Hepatocyte (in vitro differentiated cells): ENCODE measurements around the gene IMMP2L. TPM values are rescaled to one million over a fixed set of nuclear protein-coding genes. Genes with fewer than 3 reads are reported as not detected.

ENCODE experiments used
- DNase-seq: peaks from one replicate; pipeline ENCODE4 v3.0.0-alpha.2; 2016; ENCODE audit warnings: low spot score
- H2AFZ ChIP-seq: fragments of 200-600 bp; sonication (generic); 2 replicates; pipeline ENCODE4 v1.6.0; 2016; ENCODE audit warnings: antibody characterized with exemption, mild to moderate bottlenecking
- H3K27ac ChIP-seq: fragments of 200-600 bp; sonication (generic); 2 replicates; pipeline ENCODE4 v1.5.1; 2016; ENCODE audit warnings: mild to moderate bottlenecking
- H3K27me3 ChIP-seq: fragments of 200-600 bp; sonication (generic); 2 replicates; pipeline ENCODE4 v1.6.1; 2016
- H3K36me3 ChIP-seq: fragments of 200-600 bp; sonication (generic); replicated peaks from 2 replicates; pipeline ENCODE4 v1.5.1; 2016; ENCODE audit warnings: low read depth; ENCODE audit not compliant: insufficient read depth
- H3K4me1 ChIP-seq: fragments of 200-600 bp; sonication (generic); 2 replicates; pipeline ENCODE4 v1.5.1; 2016; ENCODE audit warnings: mild to moderate bottlenecking, moderate library complexity; ENCODE audit not compliant: insufficient read depth
- H3K4me2 ChIP-seq: fragments of 200-600 bp; sonication (generic); 2 replicates; pipeline ENCODE4 v1.6.0; 2016
- H3K4me3 ChIP-seq: fragments of 200-600 bp; sonication (generic); 2 replicates; pipeline ENCODE4 v1.5.1; 2016; ENCODE audit warnings: mild to moderate bottlenecking
- H3K79me2 ChIP-seq: fragments of 200-600 bp; sonication (generic); 2 replicates; pipeline ENCODE4 v1.6.0; 2017; ENCODE audit warnings: mild to moderate bottlenecking
- H3K9me2 ChIP-seq: fragments of 200-600 bp; sonication (generic); replicated peaks from 2 replicates; pipeline ENCODE4 v1.6.0; 2017; ENCODE audit warnings: mild to moderate bottlenecking; ENCODE audit not compliant: insufficient read depth
- H3K9me3 ChIP-seq: fragments of 200-600 bp; sonication (generic); 2 replicates; pipeline ENCODE4 v1.5.1; 2016; ENCODE audit warnings: low read depth, mild to moderate bottlenecking
- H4K20me1 ChIP-seq: fragments of 200-600 bp; sonication (generic); 2 replicates; pipeline ENCODE4 v1.6.0; 2016; ENCODE audit warnings: mild to moderate bottlenecking; ENCODE audit not compliant: insufficient read depth, poor library complexity, severe bottlenecking
- CTCF ChIP-seq: fragments of 200-600 bp; sonication (generic); IDR thresholded peaks from 2 replicates; pipeline ENCODE4 v1.5.1; 2016; ENCODE audit warnings: antibody characterized with exemption, mild to moderate bottlenecking; ENCODE audit not compliant: poor library complexity
- EZH2 ChIP-seq: fragments of 200-600 bp; sonication (generic); IDR thresholded peaks from 2 replicates; pipeline ENCODE4 v1.6.1; 2016; ENCODE audit warnings: antibody characterized with exemption, mild to moderate bottlenecking, borderline replicate concordance
- EZH2phosphoT487 ChIP-seq: fragments of 200-600 bp; sonication (generic); IDR thresholded peaks from one replicate; pipeline ENCODE4 v1.6.1; 2018; ENCODE audit warnings: antibody characterized with exemption, mild to moderate bottlenecking, low read depth, moderate library complexity; ENCODE audit not compliant: unreplicated experiment, severe bottlenecking
- WGBS: methylation state at CpG from one replicate; pipeline ENCODE4 v1.1.6; 2016; ENCODE audit warnings: low lambda C conversion rate; ENCODE audit errors: missing lambda C conversion rate; 5-methylcytosine and 5-hydroxymethylcytosine counted together
- polyA plus RNA-seq: library from polyadenylated mRNA; unstranded; fragments of >200 nt; fragmentation: Nextera tagmentation; extraction: Ambion mirVana; gene quantifications from 2 replicates; pipeline ENCODE4 v1.2.1, GENCODE V29; 2016
- total RNA-seq: library from RNA; depleted of rRNA; stranded (reverse); fragments of >200 nt; gene quantifications from 2 replicates; pipeline ENCODE4 v1.2.3, GENCODE V29; 2014

The IMMP2L gene
- total and polyA plus RNA-seq, 2 experiments from 2014 or later = 13.3 to 17.6 TPM

GRCh38 chr7:111198255-111198654 lies 364.0 kb downstream of the IMMP2L start:
- no peaks in the 10 kb centered on the region for H3K9me2 ChIP-seq
- H3K27ac ChIP-seq = no peak overlapping the region
- no peaks in the 10 kb centered on the region for H4K20me1 ChIP-seq
- TF ChIP-seq CTCF (no peak), EZH2phosphoT487 (no peak), EZH2 (no peak)
- 89% methylated on average over 4 of the region's 4 CpGs for WGBS
- no peaks in the 10 kb centered on the region for H3K4me1 ChIP-seq
- H3K36me3 ChIP-seq = no peaks in the 10 kb centered on the region
- no peaks in the 10 kb centered on the region for H3K9me3 ChIP-seq
- H3K27me3 ChIP-seq = no peaks in the 10 kb centered on the region
- H3K4me3 ChIP-seq = no peak overlapping the region
- H3K4me2 ChIP-seq = no peak overlapping the region
- H2AFZ ChIP-seq = no peak overlapping the region
- H3K79me2 ChIP-seq = no peaks in the 10 kb centered on the region
- DNase-seq = peak; percentile 10

GRCh38 chr7:111196655-111197054 lies 365.6 kb downstream of the IMMP2L start:
- Histone ChIP-seq H2AFZ (no peak overlapping the region), H3K9me3 (no peaks in the 10 kb centered on the region), H3K4me3 (no peak overlapping the region), H3K79me2 (no peaks in the 10 kb centered on the region), H3K27me3 (no peaks in the 10 kb centered on the region), H3K9me2 (no peaks in the 10 kb centered on the region), H3K4me2 (no peak overlapping the region), H3K4me1 (no peaks in the 10 kb centered on the region), H3K36me3 (no peaks in the 10 kb centered on the region), H4K20me1 (no peaks in the 10 kb centered on the region), H3K27ac (no peak overlapping the region)
- 91% methylated on average over 8 of the region's 8 CpGs for WGBS
- TF ChIP-seq EZH2 (no peak), CTCF (no peak), EZH2phosphoT487 (no peak)
- DNase-seq = no peak

GRCh38 chr7:111192614-111193413 lies 369.5 kb downstream of the IMMP2L start:
- H3K27me3 ChIP-seq = no peaks in the 10 kb centered on the region
- H3K79me2 ChIP-seq = no peaks in the 10 kb centered on the region
- no peak overlapping the region for H3K4me2 ChIP-seq
- TF ChIP-seq EZH2phosphoT487 = no peak
- TF ChIP-seq CTCF = no peak
- no peak for TF ChIP-seq EZH2
- H3K36me3 ChIP-seq = no peaks in the 10 kb centered on the region
- no peaks in the 10 kb centered on the region for H3K9me3 ChIP-seq
- H3K27ac ChIP-seq = no peak overlapping the region
- no peak overlapping the region for H3K4me3 ChIP-seq
- H3K9me2 ChIP-seq = no peaks in the 10 kb centered on the region
- DNase-seq = no peak
- H4K20me1 ChIP-seq = no peaks in the 10 kb centered on the region
- no peaks in the 10 kb centered on the region for H3K4me1 ChIP-seq
- H2AFZ ChIP-seq = no peak overlapping the region
- 86% methylated on average over 3 of the region's 3 CpGs for WGBS
